H9 (cell line): Measurements from ENCODE around the gene ZNF750. TPM values are rescaled to one million over a fixed set of nuclear protein-coding genes. Genes with fewer than 3 reads are reported as not detected.

Experiments used
- DNase-seq: peaks from one replicate; pipeline ENCODE4 v3.0.0-alpha.2; 2017
- H2AFZ ChIP-seq: one replicate; pipeline ENCODE4 v1.6.1; 2013; ENCODE audit warnings: mild to moderate bottlenecking, low read length, control low read depth, moderate library complexity
- H2AK5ac ChIP-seq: 2 replicates; pipeline ENCODE4 v1.6.1; 2013; ENCODE audit warnings: low read length, control low read depth, mixed read lengths; ENCODE audit not compliant: insufficient read length
- H2BK120ac ChIP-seq: one replicate; pipeline ENCODE4 v1.6.1; 2013; ENCODE audit warnings: low read depth, mild to moderate bottlenecking, low read length, control low read depth, inconsistent platforms; ENCODE audit not compliant: poor library complexity, severe bottlenecking
- H2BK12ac ChIP-seq: 2 replicates; pipeline ENCODE4 v1.6.1; 2013; ENCODE audit warnings: low read length, control low read depth, mixed read lengths, low read depth; ENCODE audit not compliant: insufficient read length
- H2BK15ac ChIP-seq: 2 replicates; pipeline ENCODE4 v1.6.1; 2013; ENCODE audit warnings: low read depth, low read length, control low read depth
- H2BK20ac ChIP-seq: one replicate; pipeline ENCODE4 v1.6.1; 2013; ENCODE audit warnings: low read depth, mild to moderate bottlenecking, low read length, control low read depth, inconsistent platforms; ENCODE audit not compliant: poor library complexity, severe bottlenecking
- H2BK5ac ChIP-seq: 2 replicates; pipeline ENCODE4 v1.6.1; 2013; ENCODE audit warnings: low read length, control low read depth, mixed read lengths; ENCODE audit not compliant: insufficient read length
- H3K14ac ChIP-seq: 2 replicates; pipeline ENCODE4 v1.6.1; 2013; ENCODE audit warnings: low read length, control low read depth; ENCODE audit not compliant: insufficient read depth
- H3K18ac ChIP-seq: 2 replicates; pipeline ENCODE4 v1.6.1; 2013; ENCODE audit warnings: low read depth, mild to moderate bottlenecking, mixed read lengths, low read length, control low read depth; ENCODE audit not compliant: insufficient read length
- H3K23ac ChIP-seq: 2 replicates; pipeline ENCODE4 v1.6.1; 2013; ENCODE audit warnings: low read length, control low read depth, mixed read lengths, low read depth; ENCODE audit not compliant: insufficient read length
- H3K23me2 ChIP-seq: 2 replicates; pipeline ENCODE4 v1.6.1; 2013; ENCODE audit warnings: low read depth, mild to moderate bottlenecking, mixed read lengths, low read length, control low read depth; ENCODE audit not compliant: insufficient read length, poor library complexity, severe bottlenecking
- H3K27ac ChIP-seq: 2 replicates; pipeline ENCODE4 v1.5.1; 2013; ENCODE audit warnings: low read length, control low read depth, mixed read lengths, low read depth; ENCODE audit not compliant: insufficient read length
- H3K27me3 ChIP-seq: 2 replicates; pipeline ENCODE4 v1.6.1; 2013; ENCODE audit warnings: low read length, control low read depth, inconsistent platforms; ENCODE audit not compliant: insufficient read depth
- H3K4ac ChIP-seq: 2 replicates; pipeline ENCODE4 v1.6.1; 2013; ENCODE audit warnings: low read depth, mild to moderate bottlenecking, control low read depth, inconsistent platforms, low read length, moderate library complexity
- H3K4me1 ChIP-seq: 2 replicates; pipeline ENCODE4 v1.6.1; 2013; ENCODE audit warnings: low read length, control low read depth, inconsistent platforms; ENCODE audit not compliant: insufficient read depth
- H3K4me2 ChIP-seq: 2 replicates; pipeline ENCODE4 v1.6.1; 2013; ENCODE audit warnings: low read length, control low read depth, mixed read lengths; ENCODE audit not compliant: insufficient read length, insufficient read depth
- H3K56ac ChIP-seq: 2 replicates; pipeline ENCODE4 v1.6.1; 2013; ENCODE audit warnings: low read depth, mild to moderate bottlenecking, mixed read lengths, low read length, control low read depth; ENCODE audit not compliant: insufficient read length
- H3K79me1 ChIP-seq: 2 replicates; pipeline ENCODE4 v1.6.1; 2013; ENCODE audit warnings: low read depth, mild to moderate bottlenecking, moderate library complexity, low read length, control low read depth, inconsistent platforms; ENCODE audit not compliant: insufficient read depth, poor library complexity, severe bottlenecking
- H3K79me2 ChIP-seq: 2 replicates; pipeline ENCODE4 v1.6.1; 2013; ENCODE audit warnings: low read length, control low read depth, inconsistent platforms; ENCODE audit not compliant: insufficient read depth
- H3K9ac ChIP-seq: 2 replicates; pipeline ENCODE4 v1.6.1; 2013; ENCODE audit warnings: low read length, control low read depth, mixed read lengths; ENCODE audit not compliant: insufficient read length; ENCODE audit errors: extremely low read depth
- H3K9me3 ChIP-seq: one replicate; pipeline ENCODE4 v1.6.1; 2013; ENCODE audit warnings: low read depth, low read length, inconsistent platforms; ENCODE audit not compliant: control insufficient read depth
- H3T11ph ChIP-seq: one replicate; pipeline ENCODE4 v1.6.1; 2013; ENCODE audit warnings: mild to moderate bottlenecking, low read length, control low read depth, inconsistent platforms
- H4K20me1 ChIP-seq: one replicate; pipeline ENCODE4 v1.6.1; 2013; ENCODE audit not compliant: control insufficient read depth, insufficient read length, insufficient read depth
- H4K5ac ChIP-seq: 2 replicates; pipeline ENCODE4 v1.6.1; 2013; ENCODE audit warnings: low read depth, mild to moderate bottlenecking, mixed read lengths, low read length, control low read depth; ENCODE audit not compliant: insufficient read length
- H4K8ac ChIP-seq: replicated peaks from 2 replicates; pipeline ENCODE4 v1.6.1; 2013; ENCODE audit warnings: low read length, control low read depth, mixed read lengths, low read depth; ENCODE audit not compliant: insufficient read length
- H4K91ac ChIP-seq: 2 replicates; pipeline ENCODE4 v1.6.1; 2013; ENCODE audit warnings: low read depth, mild to moderate bottlenecking, moderate library complexity, mixed read lengths, low read length, control low read depth; ENCODE audit not compliant: insufficient read length
- H3K27ac Mint-ChIP-seq, 3 experiments: 2 replicates in 2 of 3; 3 replicates in 1 of 3; pipeline ENCODE4 v1.8.0; 2020 to 2021; ENCODE audit warnings: mixed read lengths in 3 of 3, mild to moderate bottlenecking in 1 of 3, moderate library complexity in 1 of 3
- H3K27me3 Mint-ChIP-seq: 2 replicates; pipeline ENCODE4 v1.8.0; 2021; ENCODE audit warnings: low read depth, mild to moderate bottlenecking, moderate library complexity, mixed read lengths
- H3K36me3 Mint-ChIP-seq, 3 experiments: 2 replicates in 2 of 3; 3 replicates in 1 of 3; pipeline ENCODE4 v1.8.0; 2020 to 2021; ENCODE audit warnings: low read depth in 3 of 3, mixed read lengths in 3 of 3; ENCODE audit not compliant: insufficient read depth in 1 of 3
- H3K4me1 Mint-ChIP-seq, 2 experiments: 2 replicates each; pipeline ENCODE4 v1.8.0; 2020; ENCODE audit warnings: mixed read lengths in 2 of 2
- H3K4me3 Mint-ChIP-seq, 2 experiments: 2 replicates in 1 of 2; 3 replicates in 1 of 2; pipeline ENCODE4 v1.8.0; 2020 to 2021; ENCODE audit warnings: mild to moderate bottlenecking in 2 of 2, mixed read lengths in 2 of 2, moderate library complexity in 1 of 2
- H3K9me3 Mint-ChIP-seq, 2 experiments: 2 replicates in 1 of 2; 3 replicates in 1 of 2; pipeline ENCODE4 v1.8.0; 2020; ENCODE audit warnings: mild to moderate bottlenecking in 2 of 2, mixed read lengths in 2 of 2, moderate library complexity in 1 of 2
- WGBS: extraction: QIAGEN DNeasy Blood & Tissue Kit; methylation state at CpG from one replicate; pipeline ENCODE4 v1.1.7; 2013; ENCODE audit warnings: missing lambda C conversion rate, low lambda C conversion rate, mixed read lengths; ENCODE audit not compliant: insufficient read length; ENCODE audit errors: extremely low coverage; 5-methylcytosine and 5-hydroxymethylcytosine counted together
- total RNA-seq: library from RNA; stranded (reverse); gene quantifications from 2 replicates; pipeline ENCODE4 v1.2.1, GENCODE V29; 2021
- TF ChIP-seq, protein P1 (sequence below): fragments of 200-600 bp; sonication (generic); conservative IDR thresholded peaks from 3 replicates; pipeline ENCODE4 v1.8.0; 2021; ENCODE audit warnings: antibody characterized with exemption, mild to moderate bottlenecking

Gene ZNF750
- total RNA-seq, 1 experiment from 2014 or later = not detected

DNA sequence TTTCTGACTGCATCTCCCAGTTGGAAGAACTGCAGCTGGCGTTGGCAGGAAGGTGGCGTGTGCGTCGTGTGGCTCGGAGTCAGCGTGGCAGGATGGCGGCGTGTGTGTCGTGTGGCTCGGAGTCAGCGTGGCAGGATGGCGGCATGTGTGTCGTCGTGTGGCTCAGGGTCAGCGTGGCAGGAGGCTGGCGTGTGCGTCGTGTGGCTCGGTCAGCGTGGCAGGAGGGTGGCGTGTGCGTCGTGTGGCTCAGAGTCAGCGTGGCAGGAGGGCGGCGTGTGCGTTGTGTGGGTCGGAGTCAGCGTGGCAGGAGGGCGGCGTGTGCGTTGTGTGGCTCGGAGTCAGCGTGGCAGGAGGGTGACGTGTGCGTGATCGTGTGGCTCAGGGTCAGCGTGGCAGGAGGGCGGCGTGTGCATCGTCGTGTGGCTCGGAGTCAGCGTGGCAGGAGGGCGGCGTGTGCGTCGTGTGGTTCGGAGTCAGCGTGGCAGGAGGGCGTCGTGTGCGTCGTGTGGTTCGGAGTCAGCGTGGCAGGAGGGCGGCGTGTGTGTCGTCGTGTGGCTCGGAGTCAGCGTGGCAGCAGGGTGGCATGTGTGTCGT lies 38.3 kb downstream of the ZNF750 start:
- Histone ChIP-seq H3K9ac (no peak overlapping the region), H4K91ac (no peak overlapping the region), H2BK120ac (no peak overlapping the region), H2AK5ac (no peak overlapping the region), H3K23ac (no peak overlapping the region), H3K27ac (no peak overlapping the region), H4K20me1 (no peaks in the 10 kb centered on the region), H3K4me2 (no peak overlapping the region), H3K4me1 (no peaks in the 10 kb centered on the region), H3K79me2 (peaks cover 4% of the 10 kb centered on the region; the same call in 1 of the 2 replicates), H3K23me2 (no peaks in the 10 kb centered on the region), H2BK5ac (no peak overlapping the region), H2BK15ac (no peak overlapping the region), H2AFZ (no peak overlapping the region), H3K79me1 (no peaks in the 10 kb centered on the region), H2BK12ac (no peak overlapping the region), H3K18ac (no peak overlapping the region), H3K27me3 (no peaks in the 10 kb centered on the region), H3K4ac (no peak overlapping the region), H3K56ac (no peak overlapping the region), H3K9me3 (peaks cover 14% of the 10 kb centered on the region), H3K14ac (no peak overlapping the region), H4K8ac (no peak overlapping the region), H4K5ac (no peak overlapping the region), H2BK20ac (no peak overlapping the region), H3T11ph (no peak overlapping the region)
- H3K27me3 Mint-ChIP-seq = no peaks in the 10 kb centered on the region
- peaks cover 26 to 27% of the 10 kb centered on the region in 2 experiments for H3K9me3 Mint-ChIP-seq
- no peak for DNase-seq
- WGBS = no CpG with 5 or more reads among the region's 63 CpGs
- H3K4me3 Mint-ChIP-seq = no peak overlapping the region
- TF ChIP-seq, protein P1, sequence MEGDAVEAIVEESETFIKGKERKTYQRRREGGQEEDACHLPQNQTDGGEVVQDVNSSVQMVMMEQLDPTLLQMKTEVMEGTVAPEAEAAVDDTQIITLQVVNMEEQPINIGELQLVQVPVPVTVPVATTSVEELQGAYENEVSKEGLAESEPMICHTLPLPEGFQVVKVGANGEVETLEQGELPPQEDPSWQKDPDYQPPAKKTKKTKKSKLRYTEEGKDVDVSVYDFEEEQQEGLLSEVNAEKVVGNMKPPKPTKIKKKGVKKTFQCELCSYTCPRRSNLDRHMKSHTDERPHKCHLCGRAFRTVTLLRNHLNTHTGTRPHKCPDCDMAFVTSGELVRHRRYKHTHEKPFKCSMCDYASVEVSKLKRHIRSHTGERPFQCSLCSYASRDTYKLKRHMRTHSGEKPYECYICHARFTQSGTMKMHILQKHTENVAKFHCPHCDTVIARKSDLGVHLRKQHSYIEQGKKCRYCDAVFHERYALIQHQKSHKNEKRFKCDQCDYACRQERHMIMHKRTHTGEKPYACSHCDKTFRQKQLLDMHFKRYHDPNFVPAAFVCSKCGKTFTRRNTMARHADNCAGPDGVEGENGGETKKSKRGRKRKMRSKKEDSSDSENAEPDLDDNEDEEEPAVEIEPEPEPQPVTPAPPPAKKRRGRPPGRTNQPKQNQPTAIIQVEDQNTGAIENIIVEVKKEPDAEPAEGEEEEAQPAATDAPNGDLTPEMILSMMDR = no peak
- H3K36me3 Mint-ChIP-seq = peaks cover 45 to 70% (median 68%) of the 10 kb centered on the region in 3 experiments
- no peak overlapping the region for H3K27ac Mint-ChIP-seq
- peaks cover 8 to 13% of the 10 kb centered on the region in 2 experiments for H3K4me1 Mint-ChIP-seq
